K562 (cell line): ENCODE measurements around the gene PSMB10. TPM values are rescaled to one million over a fixed set of nuclear protein-coding genes. Genes with fewer than 3 reads are reported as not detected.

Experiments
- ARID1B ChIP-seq: fragments of 450-650 bp; IDR thresholded peaks from 2 replicates; pipeline ENCODE4 v1.6.1; 2016; ENCODE audit warnings: antibody characterized with exemption, mild to moderate bottlenecking, inconsistent platforms
- FOS ChIP-seq: IDR thresholded peaks from 3 replicates; pipeline ENCODE4 v1.6.1; 2011; ENCODE audit not compliant: insufficient read length; ENCODE audit errors: extremely low read depth
- JUNB ChIP-seq: fragments of 450-650 bp; formaldehyde crosslinking; conservative IDR thresholded peaks from 2 replicates; pipeline ENCODE4 v1.4.0; 2020; ENCODE audit warnings: mild to moderate bottlenecking
- JUND ChIP-seq, 2 experiments: IDR thresholded peaks; 2 replicates in 1 of 2; 3 replicates in 1 of 2; pipeline ENCODE4 v1.6.1; 2011; ENCODE audit warnings: borderline replicate concordance in 2 of 2, low read depth in 2 of 2, low read length in 2 of 2, improper control_type of control experiment in 1 of 2, missing biosample characterization in 1 of 2, missing genetic modification characterization in 1 of 2, missing genetic modification reagents in 1 of 2
- MED1 ChIP-seq: sonication (generic); formaldehyde crosslinking; IDR thresholded peaks from 2 replicates; pipeline ENCODE4 v1.8.1; 2023; ENCODE audit warnings: missing genetic modification reagents, borderline replicate concordance
- MEIS2 ChIP-seq: fragments of 450-650 bp; IDR thresholded peaks from 2 replicates; pipeline ENCODE4 v1.6.1; 2014; ENCODE audit warnings: mild to moderate bottlenecking; ENCODE audit not compliant: partially characterized antibody
- RCOR1 ChIP-seq, 2 experiments: IDR thresholded peaks; 2 replicates each; pipeline ENCODE4 v1.6.1; 2012; ENCODE audit warnings: low read depth in 2 of 2, low read length in 2 of 2, borderline replicate concordance in 1 of 2, improper control_type of control experiment in 1 of 2
- SMARCE1 ChIP-seq: fragments of 450-650 bp; IDR thresholded peaks from 2 replicates; pipeline ENCODE4 v1.7.1; 2016; ENCODE audit warnings: mild to moderate bottlenecking
- ZBTB1 ChIP-seq: sonication (generic); formaldehyde crosslinking; IDR thresholded peaks from 2 replicates; pipeline ENCODE4 v1.8.1; 2023; ENCODE audit warnings: missing genetic modification reagents, low read depth, mild to moderate bottlenecking, borderline replicate concordance
- ZNF239 ChIP-seq: fragments of 250-450 bp; sonication (Bioruptor Pico); IDR thresholded peaks from 2 replicates; pipeline ENCODE4 v1.4.0; 2020; ENCODE audit warnings: mild to moderate bottlenecking
- polyA plus RNA-seq, 8 experiments: library from polyadenylated mRNA; depleted of rRNA in 4 of 8; stranded (reverse) in 5 of 8; unstranded in 3 of 8; fragments of >200 nt; fragmentation: Nextera tagmentation in 2 of 8; fragmentation: Illumina TruSeq in 1 of 8; extraction: Ambion mirVana in 2 of 8; extraction: Trizol in 1 of 8; gene quantifications; 2 replicates each; pipeline versions ENCODE4 v1.2.1 to v1.2.3, GENCODE V29; 2011 to 2014; ENCODE audit warnings: inconsistent platforms in 1 of 8, missing spikeins in 1 of 8
- total RNA-seq, 7 experiments: library from RNA; depleted of rRNA in 6 of 7; stranded (reverse); fragments of >200 nt in 6 of 7; fragmentation: Illumina TruSeq in 2 of 7; extraction: Trizol in 2 of 7; gene quantifications; 2 replicates each; pipeline versions ENCODE4 v1.2.1 to v1.2.3, GENCODE V29; 2011 to 2021; ENCODE audit warnings: low replicate concordance in 1 of 7
- TF ChIP-seq, protein P1 (sequence below), 2 experiments: fragments of 200-800 bp in 1 of 2; sonication (Bioruptor generic) in 1 of 2; sonication (generic) in 1 of 2; formaldehyde crosslinking in 1 of 2; IDR thresholded peaks in 1 of 2; conservative IDR thresholded peaks in 1 of 2; 2 replicates each; pipeline versions ENCODE4 v1.5.0 to v1.6.1; 2016 to 2020; ENCODE audit warnings: missing compliant biosample characterization in 1 of 2, missing genetic modification characterization in 1 of 2, missing genetic modification reagents in 1 of 2
- TF ChIP-seq, protein P2 (sequence below), 2 experiments: fragments of 450-650 bp in 1 of 2; sonication (generic) in 1 of 2; formaldehyde crosslinking in 1 of 2; IDR thresholded peaks in 1 of 2; conservative IDR thresholded peaks in 1 of 2; 2 replicates each; pipeline versions ENCODE4 v1.6.1 to v1.8.1; 2016 to 2023; ENCODE audit warnings: mild to moderate bottlenecking in 2 of 2, moderate library complexity in 2 of 2, inconsistent platforms in 1 of 2, missing genetic modification reagents in 1 of 2
- TF ChIP-seq, protein P3 (sequence below): fragments of 450-650 bp; IDR thresholded peaks from 2 replicates; pipeline ENCODE4 v1.6.1; 2016

The PSMB10 gene
- total and polyA plus RNA-seq, 9 of the 15 experiments (the other 6 are each of a cell fraction or from before 2014, with no cell fraction given) = 11.7 to 105 (median 51.0) TPM

DNA sequence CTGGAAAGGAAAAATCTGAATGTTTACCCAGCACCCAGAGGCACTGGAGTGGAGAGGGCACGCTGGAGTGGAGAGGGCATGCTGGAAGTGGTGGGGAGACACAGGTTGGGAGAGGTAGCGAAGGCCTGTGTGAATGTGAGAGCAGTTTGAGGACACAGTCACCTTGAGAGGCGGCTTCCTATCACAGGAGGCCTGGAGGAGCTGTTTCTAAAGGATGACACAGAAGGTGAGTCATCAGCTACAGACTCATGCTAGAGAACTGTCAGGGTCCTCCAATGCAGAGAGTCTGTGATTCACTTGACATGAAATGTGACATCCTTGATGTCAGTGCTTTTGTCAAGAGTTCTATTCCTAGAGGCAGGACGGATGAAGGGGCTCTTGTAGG lies 18.8 kb downstream of the PSMB10 start (continued):
- TF ChIP-seq, protein P1, sequence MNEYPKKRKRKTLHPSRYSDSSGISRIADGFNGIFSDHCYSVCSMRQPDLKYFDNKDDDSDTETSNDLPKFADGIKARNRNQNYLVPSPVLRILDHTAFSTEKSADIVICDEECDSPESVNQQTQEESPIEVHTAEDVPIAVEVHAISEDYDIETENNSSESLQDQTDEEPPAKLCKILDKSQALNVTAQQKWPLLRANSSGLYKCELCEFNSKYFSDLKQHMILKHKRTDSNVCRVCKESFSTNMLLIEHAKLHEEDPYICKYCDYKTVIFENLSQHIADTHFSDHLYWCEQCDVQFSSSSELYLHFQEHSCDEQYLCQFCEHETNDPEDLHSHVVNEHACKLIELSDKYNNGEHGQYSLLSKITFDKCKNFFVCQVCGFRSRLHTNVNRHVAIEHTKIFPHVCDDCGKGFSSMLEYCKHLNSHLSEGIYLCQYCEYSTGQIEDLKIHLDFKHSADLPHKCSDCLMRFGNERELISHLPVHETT (CRISPR knock-in tag; conservative IDR thresholded peaks at IDR 0.05 in 1 of 2, IDR thresholded peaks at IDR 0.05 in 1 of 2) = 0 out of 4 replicates have a peak, but pooled peaks of 1 of the 2 experiments have one; percentile 27
- 0 out of 2 replicates have a peak, but pooled peaks have one; percentile 46 for TF ChIP-seq JUNB (CRISPR knock-in tag)
- no peak for TF ChIP-seq MED1
- TF ChIP-seq FOS = peak; percentile 55
- TF ChIP-seq SMARCE1 = peak; percentile 68
- TF ChIP-seq ZBTB1 (CRISPR knock-in tag) = 0 out of 2 replicates have a peak, but pooled peaks have one; percentile 6
- TF ChIP-seq, protein P2, sequence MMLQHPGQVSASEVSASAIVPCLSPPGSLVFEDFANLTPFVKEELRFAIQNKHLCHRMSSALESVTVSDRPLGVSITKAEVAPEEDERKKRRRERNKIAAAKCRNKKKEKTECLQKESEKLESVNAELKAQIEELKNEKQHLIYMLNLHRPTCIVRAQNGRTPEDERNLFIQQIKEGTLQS (IDR thresholded peaks at IDR 0.05) = peak; percentile 98
- TF ChIP-seq, protein P2 (CRISPR knock-in tag; conservative IDR thresholded peaks at IDR 0.05) = no peak; the same call in 1 of the 2 replicates
- TF ChIP-seq, protein P3, sequence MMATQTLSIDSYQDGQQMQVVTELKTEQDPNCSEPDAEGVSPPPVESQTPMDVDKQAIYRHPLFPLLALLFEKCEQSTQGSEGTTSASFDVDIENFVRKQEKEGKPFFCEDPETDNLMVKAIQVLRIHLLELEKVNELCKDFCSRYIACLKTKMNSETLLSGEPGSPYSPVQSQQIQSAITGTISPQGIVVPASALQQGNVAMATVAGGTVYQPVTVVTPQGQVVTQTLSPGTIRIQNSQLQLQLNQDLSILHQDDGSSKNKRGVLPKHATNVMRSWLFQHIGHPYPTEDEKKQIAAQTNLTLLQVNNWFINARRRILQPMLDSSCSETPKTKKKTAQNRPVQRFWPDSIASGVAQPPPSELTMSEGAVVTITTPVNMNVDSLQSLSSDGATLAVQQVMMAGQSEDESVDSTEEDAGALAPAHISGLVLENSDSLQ = peak; percentile 70
- TF ChIP-seq ZNF239 (CRISPR knock-in tag) = no peak
- 0 out of 4 replicates have a peak, but pooled peaks of 1 of the 2 experiments have one; percentile 48 for TF ChIP-seq RCOR1 (IDR thresholded peaks at IDR 0.05; ENCODE audit: borderline replicate concordance in 1 of 2, low read depth in 2 of 2, low read length in 2 of 2)
- peak; percentile 73 for TF ChIP-seq MEIS2
- TF ChIP-seq ARID1B = peak; percentile 67; the same call in 1 of the 2 replicates
- TF ChIP-seq JUND (IDR thresholded peaks at IDR 0.05; ENCODE audit: borderline replicate concordance, low read depth, low read length) = peak; percentile 96
- TF ChIP-seq JUND (tag; IDR thresholded peaks at IDR 0.05; ENCODE audit: borderline replicate concordance, low read depth, low read length) = peak; percentile 96
